ENCODE data around the gene UNK. TPM values are rescaled to one million over a fixed set of nuclear protein-coding genes. Genes with fewer than 3 reads are reported as not detected.

Gene UNK
- total and polyA plus RNA-seq, 8 donors = 3.5 to 102 (median 19.5) TPM

- TF ChIP-seq CTCF (IDR thresholded peaks at IDR 0.05) (no peak), POLR2AphosphoS5 (IDR thresholded peaks at IDR 0.05) (no peak), POLR2A (IDR thresholded peaks at IDR 0.05) (no peak), EP300 (IDR thresholded peaks at IDR 0.05) (no peak)
- peaks cover 10 to 60% (median 24%) of the 10 kb centered on the region in 4 donors for H3K4me1 ChIP-seq
- H3K27me3 ChIP-seq = no peaks in the 10 kb centered on the region
- peaks cover 25 to 81% (median 60%) of the 10 kb centered on the region in 4 donors for H3K36me3 ChIP-seq
- H3K4me3 ChIP-seq = no peak overlapping the region
- 66 to 82% (median 79%) methylated on average over 7 to 10 of the region's 10 CpGs for WGBS, 5 donors
- DNase-seq = peak; percentile 38 to 65
- peak overlapping the region; percentile 26 to 81 (median 70) for H3K27ac ChIP-seq
- no peaks in the 10 kb centered on the region for H3K9me3 ChIP-seq
- intact Hi-C loops (cut with DNase I; ENCODE audit: low total_unique reads) = no loop called here
These were observed 47.6 kb downstream of the UNK start for GRCh38 chr17:75832164-75832651.

GRCh38 chr17:75832652-75833400 is 48.2 kb downstream of the UNK start:
- no peaks in the 10 kb centered on the region for H3K27me3 ChIP-seq
- peaks cover 4 to 53% (median 18%) of the 10 kb centered on the region in 4 donors for H3K4me1 ChIP-seq
- H3K4me3 ChIP-seq = no peak overlapping the region
- peak overlapping the region; percentile 26 to 81 (median 70) for H3K27ac ChIP-seq
- peak in 1 of 2 donors; percentile 66 for DNase-seq
- no peaks in the 10 kb centered on the region for H3K9me3 ChIP-seq
- intact Hi-C loops (cut with DNase I; ENCODE audit: low total_unique reads) = no loop called here
- 56 to 68% (median 63%) methylated on average over 19 to 20 of the region's 20 CpGs for WGBS, 5 donors
- TF ChIP-seq POLR2A (IDR thresholded peaks at IDR 0.05) = no peak
- TF ChIP-seq CTCF (IDR thresholded peaks at IDR 0.05) = no peak
- TF ChIP-seq POLR2AphosphoS5 (IDR thresholded peaks at IDR 0.05) = no peak
- TF ChIP-seq EP300 (IDR thresholded peaks at IDR 0.05) = no peak
- peaks cover 25 to 84% (median 60%) of the 10 kb centered on the region in 4 donors for H3K36me3 ChIP-seq

- peaks cover 0 to 40% (median 11%) of the 10 kb centered on the region in 4 donors for H3K4me1 ChIP-seq
- H3K27ac ChIP-seq = no peak overlapping the region
- no peak for TF ChIP-seq EP300 (IDR thresholded peaks at IDR 0.05)
- no peak for TF ChIP-seq POLR2A (IDR thresholded peaks at IDR 0.05)
- H3K9me3 ChIP-seq = no peaks in the 10 kb centered on the region
- H3K27me3 ChIP-seq = no peaks in the 10 kb centered on the region
- H3K36me3 ChIP-seq = peaks cover 29 to 86% (median 58%) of the 10 kb centered on the region in 4 donors
- no peak overlapping the region for H3K4me3 ChIP-seq
- 93 to 96% (median 95%) methylated on average over 15 to 25 of the region's 25 CpGs for WGBS, 5 donors
- DNase-seq = no peak
- intact Hi-C loops (cut with DNase I; ENCODE audit: low total_unique reads) = no loop called here
These were observed 49.8 kb downstream of the UNK start for GRCh38 chr17:75834279-75834920.

GRCh38 chr17:75834928-75835653 is 50.5 kb downstream of the UNK start:
- Histone ChIP-seq H3K4me1 (peaks cover 0 to 40% (median 11%) of the 10 kb centered on the region in 4 donors), H3K27me3 (no peaks in the 10 kb centered on the region), H3K4me3 (no peak overlapping the region), H3K27ac (no peak overlapping the region), H3K9me3 (no peaks in the 10 kb centered on the region), H3K36me3 (peaks cover 25 to 87% (median 59%) of the 10 kb centered on the region in 4 donors)
- 62 to 77% (median 75%) methylated on average over 10 to 24 of the region's 24 CpGs for WGBS, 5 donors
- peak in 1 of 2 donors; percentile 76 for DNase-seq
- no peak for TF ChIP-seq POLR2AphosphoS5 (IDR thresholded peaks at IDR 0.05)
- no peak for TF ChIP-seq EP300 (IDR thresholded peaks at IDR 0.05)
- TF ChIP-seq CTCF (IDR thresholded peaks at IDR 0.05) = no peak
- intact Hi-C loops (cut with DNase I; ENCODE audit: low total_unique reads) = no loop called here
